Islet of Langerhans (tissue), 1 donor: ENCODE data around the gene ENPP1.
"Not testable (repeated sequence)": the region's sequence is repeated elsewhere in the genome, so short reads cannot be mapped to it uniquely, and the experiment has no call there.

Source experiments
- FAIRE-seq: peaks from one replicate; lab custom pipeline; 2011; peaks lifted over from hg19 to GRCh38; lab: Jason Lieb, UNC

The ENPP1 gene

DNA sequence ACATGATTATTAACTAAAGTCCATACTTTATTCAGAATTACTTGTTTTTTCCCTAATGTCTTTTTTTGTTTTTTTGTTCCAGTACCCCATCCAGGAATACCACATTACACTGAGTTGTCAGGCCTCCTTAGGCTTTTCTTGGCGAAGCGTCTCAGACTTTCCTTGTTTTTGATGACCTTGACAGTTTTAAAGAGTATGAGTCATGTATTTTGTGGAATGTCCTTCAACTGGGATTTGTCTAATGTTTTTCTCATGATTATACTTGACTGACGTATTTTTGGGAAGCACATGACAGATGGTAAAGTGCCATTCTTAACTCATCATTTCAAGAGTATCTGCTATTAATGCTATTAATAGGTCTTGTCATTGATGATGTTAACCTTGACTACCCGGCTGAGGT, 23.6 kb downstream of the ENPP1 start:
- FAIRE-seq: no peak

GRCh38 chr6:131831886-131832285, 24.1 kb downstream of the ENPP1 start:
- FAIRE-seq: no peak

DNA sequence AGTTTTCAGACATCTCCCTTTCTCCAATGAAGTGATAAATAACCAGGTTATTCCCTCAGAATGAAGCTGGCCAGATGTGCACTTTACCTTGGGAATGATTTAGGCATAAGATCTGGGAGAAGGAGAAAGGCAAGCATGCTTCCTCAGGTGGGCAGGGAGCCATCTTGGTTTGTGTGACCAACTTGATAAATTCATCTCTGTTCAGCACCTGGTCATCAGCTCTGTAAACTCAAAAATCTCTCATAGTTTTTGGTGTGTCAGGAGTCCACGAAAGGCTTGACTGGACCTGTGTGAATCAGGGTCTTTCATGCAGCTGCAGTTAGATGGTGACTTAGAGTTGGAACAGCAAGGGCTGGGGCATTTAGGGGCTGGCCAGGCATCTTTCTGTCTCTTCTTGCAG, 24.5 kb downstream of the ENPP1 start:
- FAIRE-seq: no peak

DNA sequence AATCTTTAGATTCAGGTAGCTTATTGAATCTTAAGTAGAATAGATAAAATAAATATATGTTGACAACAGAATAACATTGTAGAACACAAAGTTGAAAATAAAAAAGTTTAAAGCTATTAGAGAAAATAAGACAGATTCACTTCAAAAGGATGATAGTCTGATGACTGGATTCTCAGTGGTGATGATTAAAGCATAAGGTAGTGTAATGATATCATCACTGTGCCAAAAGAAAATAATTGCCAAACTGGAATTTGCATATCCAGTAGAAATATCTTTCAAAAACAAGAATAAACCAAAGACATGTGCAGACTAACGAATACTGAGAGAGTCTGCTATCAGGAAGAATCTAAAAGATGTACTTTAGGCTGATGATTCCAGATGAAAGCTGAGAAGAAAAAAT, 30.2 kb downstream of the ENPP1 start:
- FAIRE-seq: peak; percentile 81

GRCh38 chr6:131839388-131839787, 31.6 kb downstream of the ENPP1 start:
- FAIRE-seq: no peak

DNA sequence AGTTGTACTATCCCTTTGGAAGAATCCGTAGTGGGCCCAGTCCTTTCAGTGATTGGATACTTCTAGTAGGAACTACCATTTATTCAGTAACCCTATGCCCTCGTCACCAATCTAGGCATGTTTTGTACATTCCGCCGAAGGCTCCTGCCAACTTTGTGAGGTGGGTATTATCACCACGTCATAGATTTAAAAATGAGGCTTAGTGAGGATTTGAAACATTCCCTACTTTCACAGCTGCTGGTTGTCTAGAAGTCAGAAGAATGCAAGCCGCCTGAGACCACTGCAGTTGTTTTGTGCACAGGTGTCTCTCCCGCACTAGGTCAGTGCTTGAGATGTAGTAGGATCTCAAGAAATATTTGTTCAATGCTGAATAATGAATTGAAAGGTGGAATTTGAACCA, 32.6 kb downstream of the ENPP1 start:
- FAIRE-seq: no peak

DNA sequence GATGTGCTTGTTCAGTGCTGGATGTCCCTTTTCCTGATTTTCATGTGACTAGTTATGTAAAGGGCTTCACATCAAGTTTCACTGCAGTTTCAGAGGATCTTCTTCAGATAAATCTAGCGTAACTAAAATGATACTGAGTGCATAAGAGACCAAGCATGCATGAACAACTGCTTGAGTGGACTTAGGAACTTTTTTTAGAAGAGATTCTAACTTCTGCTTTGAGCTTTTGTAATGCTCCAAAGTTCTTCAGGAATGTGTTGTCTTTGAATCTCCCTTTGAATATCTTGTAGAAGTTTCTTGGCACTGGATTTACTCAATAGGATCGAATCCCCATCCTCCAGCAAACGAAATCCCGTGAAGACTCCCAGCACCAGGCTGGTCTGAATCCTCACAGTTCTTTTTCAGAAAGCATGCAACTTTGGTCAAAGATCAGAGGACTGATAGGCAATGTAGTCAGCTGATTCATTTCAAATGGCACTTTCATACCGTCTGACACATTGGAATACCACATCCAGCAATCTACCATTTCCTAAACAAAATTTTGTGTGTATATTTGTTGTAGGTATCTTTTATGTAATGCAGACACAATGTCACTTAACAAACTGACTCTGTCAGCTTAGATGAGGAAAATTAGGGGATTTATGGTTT, 33.2 kb downstream of the ENPP1 start:
- FAIRE-seq: no peak

- no peak for FAIRE-seq
These were observed 35.9 kb downstream of the ENPP1 start for GRCh38 chr6:131843768-131844167.

- FAIRE-seq: peak; percentile 5
These were observed 36.5 kb downstream of the ENPP1 start for GRCh38 chr6:131844243-131844841.

GRCh38 chr6:131846023-131846663, 38.3 kb downstream of the ENPP1 start:
- FAIRE-seq: no peak

DNA sequence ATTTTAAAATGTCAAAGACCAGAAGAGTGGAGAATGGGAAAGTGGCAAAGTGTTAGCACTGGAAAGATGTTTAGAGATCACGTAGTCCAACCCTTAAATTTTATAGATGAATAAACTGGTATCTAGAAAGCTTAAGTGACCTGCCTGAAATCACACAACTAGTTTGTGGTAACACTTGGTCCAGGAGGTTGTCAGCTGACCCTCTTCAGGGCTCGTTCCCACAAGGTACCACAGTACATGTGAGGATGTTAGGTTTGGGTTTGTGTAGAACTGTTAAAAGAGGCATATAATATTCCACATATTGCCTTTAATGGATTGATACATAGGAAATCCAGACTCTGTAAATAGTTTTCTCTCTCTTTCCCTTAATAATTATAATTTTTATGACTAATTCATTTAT, 39.1 kb downstream of the ENPP1 start:
- FAIRE-seq: no peak

GRCh38 chr6:131849799-131850198, 42.0 kb downstream of the ENPP1 start:
- FAIRE-seq: peak; percentile 85

GRCh38 chr6:131851049-131851769, 43.4 kb downstream of the ENPP1 start:
- no peak for FAIRE-seq

DNA sequence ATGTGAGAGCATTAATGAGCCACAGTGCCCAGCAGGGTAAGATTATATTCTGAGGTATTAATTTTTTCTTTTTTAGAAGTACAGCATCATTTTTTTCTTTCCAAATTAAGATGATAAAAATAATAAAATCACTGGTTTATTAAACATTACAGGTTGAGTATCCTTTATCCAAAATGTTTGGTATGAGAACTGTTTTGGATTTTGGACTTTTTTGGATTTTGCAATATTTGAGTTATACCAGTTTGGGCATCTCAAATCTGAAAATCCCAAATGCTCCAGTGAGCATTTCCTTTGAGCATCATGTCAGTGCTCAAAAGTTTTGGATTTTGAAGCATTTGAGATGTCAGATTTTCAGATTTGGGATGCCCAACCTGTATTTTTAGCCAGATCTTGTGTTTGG, 44.4 kb downstream of the ENPP1 start:
- no peak for FAIRE-seq

- no peak for FAIRE-seq
These were observed 47.0 kb downstream of the ENPP1 start for GRCh38 chr6:131854803-131855202.

- FAIRE-seq: no peak
These were observed 51.1 kb downstream of the ENPP1 start for GRCh38 chr6:131858765-131859415.

- FAIRE-seq: not testable (repeated sequence)
These were observed 51.8 kb downstream of the ENPP1 start for GRCh38 chr6:131859658-131860057.

DNA sequence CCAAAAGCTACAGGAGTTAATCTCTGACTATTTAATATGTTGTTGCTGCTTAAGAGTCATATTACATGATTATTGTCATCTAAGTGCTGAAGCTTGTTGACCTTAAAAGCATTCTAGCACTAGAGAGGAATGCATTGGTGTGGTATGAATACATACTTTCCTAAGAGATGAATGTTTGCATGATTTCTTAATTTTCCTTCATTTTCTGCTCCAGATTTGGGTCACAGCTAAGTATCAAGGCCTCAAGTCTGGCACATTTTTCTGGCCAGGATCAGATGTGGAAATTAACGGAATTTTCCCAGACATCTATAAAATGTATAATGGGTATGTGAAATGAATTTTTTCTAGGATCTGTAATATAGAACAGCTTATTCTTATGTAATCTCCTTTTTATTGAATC, 53.6 kb downstream of the ENPP1 start:
- FAIRE-seq: no peak

GRCh38 chr6:131862476-131862875, 54.7 kb downstream of the ENPP1 start:
- FAIRE-seq: no peak

- FAIRE-seq: no peak
These were observed 59.9 kb downstream of the ENPP1 start for GRCh38 chr6:131867744-131868143.

GRCh38 chr6:131868836-131869235, 61.0 kb downstream of the ENPP1 start:
- FAIRE-seq: no peak

DNA sequence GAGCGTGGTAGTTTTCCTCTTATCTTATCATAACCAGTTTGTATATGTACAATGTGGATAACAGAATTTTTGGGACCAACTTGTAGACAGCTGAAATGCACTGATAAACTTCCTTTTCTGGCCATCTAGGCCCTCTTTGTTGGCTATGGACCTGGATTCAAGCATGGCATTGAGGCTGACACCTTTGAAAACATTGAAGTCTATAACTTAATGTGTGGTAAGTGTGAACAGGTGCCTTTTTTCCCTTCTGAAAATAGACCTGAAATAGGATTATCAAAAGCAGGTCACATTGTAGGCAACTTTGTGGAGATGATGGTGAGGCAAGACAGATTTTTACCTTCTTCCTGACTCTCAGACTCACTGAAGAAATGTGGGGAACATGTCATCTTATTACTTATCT, 67.8 kb downstream of the ENPP1 start:
- no peak for FAIRE-seq

- peak; percentile 62 for FAIRE-seq
These were observed 68.7 kb downstream of the ENPP1 start for GRCh38 chr6:131876545-131876944.
